Neuronal stem cell (in vitro differentiated cells): ENCODE results near the gene SPAG16.

Experiments
- DNase-seq: peaks from one replicate; pipeline ENCODE4 v3.0.0-alpha.2; 2013; ENCODE audit warnings: low spot score
- H2AFZ ChIP-seq: one replicate; pipeline ENCODE4 v1.6.1; 2013; ENCODE audit warnings: mild to moderate bottlenecking, low read length, inconsistent platforms
- H2AK5ac ChIP-seq: 2 replicates; pipeline ENCODE4 v1.6.1; 2013; ENCODE audit warnings: low read depth, mild to moderate bottlenecking, inconsistent platforms, low read length, moderate library complexity, mixed read lengths
- H2BK120ac ChIP-seq: 2 replicates; pipeline ENCODE4 v1.6.1; 2013; ENCODE audit warnings: low read depth, mild to moderate bottlenecking, inconsistent platforms, low read length, moderate library complexity, mixed read lengths
- H2BK12ac ChIP-seq: one replicate; pipeline ENCODE4 v1.6.1; 2013; ENCODE audit warnings: low read length, inconsistent platforms
- H2BK15ac ChIP-seq: 2 replicates; pipeline ENCODE4 v1.6.1; 2013; ENCODE audit warnings: mild to moderate bottlenecking, low read length, inconsistent platforms, mixed read lengths
- H2BK5ac ChIP-seq: one replicate; pipeline ENCODE4 v1.6.1; 2013; ENCODE audit warnings: inconsistent platforms, mild to moderate bottlenecking, low read length, moderate library complexity
- H3K14ac ChIP-seq: one replicate; pipeline ENCODE4 v1.6.1; 2013; ENCODE audit warnings: low read length, inconsistent platforms
- H3K18ac ChIP-seq: 2 replicates; pipeline ENCODE4 v1.6.1; 2013; ENCODE audit warnings: low read length, inconsistent platforms
- H3K23ac ChIP-seq: 2 replicates; pipeline ENCODE4 v1.6.1; 2013; ENCODE audit warnings: low read depth, mild to moderate bottlenecking, mixed read lengths, low read length, inconsistent platforms; ENCODE audit not compliant: poor library complexity
- H3K27ac ChIP-seq: replicated peaks from 3 replicates; pipeline ENCODE4 v1.5.1; 2013; ENCODE audit warnings: low read length, inconsistent platforms
- H3K27me3 ChIP-seq, 3 experiments: 2 replicates each; pipeline ENCODE4 v1.6.1; 2013; ENCODE audit warnings: low read length in 3 of 3, mild to moderate bottlenecking in 2 of 3, inconsistent platforms in 1 of 3, low read depth in 1 of 3, mixed read lengths in 1 of 3, moderate library complexity in 1 of 3; ENCODE audit not compliant: control insufficient read depth in 3 of 3, insufficient read depth in 3 of 3
- H3K36me3 ChIP-seq, 2 donors: replicated peaks in 1 of 2; 2 replicates each; pipeline ENCODE4 v1.6.1; 2013; ENCODE audit warnings: low read length in 2 of 2; ENCODE audit not compliant: control insufficient read depth in 2 of 2, insufficient read depth in 2 of 2
- H3K4ac ChIP-seq: 2 replicates; pipeline ENCODE4 v1.6.1; 2013; ENCODE audit warnings: inconsistent platforms, mild to moderate bottlenecking, low read length, moderate library complexity
- H3K4me1 ChIP-seq, 2 donors: 1 replicate in 1 of 2; 2 replicates in 1 of 2; pipeline ENCODE4 v1.6.1; 2013; ENCODE audit warnings: low read length in 2 of 2, low read depth in 1 of 2; ENCODE audit not compliant: control insufficient read depth in 2 of 2, insufficient read depth in 1 of 2
- H3K4me2 ChIP-seq: one replicate; pipeline ENCODE4 v1.6.1; 2013; ENCODE audit warnings: mild to moderate bottlenecking, low read length, inconsistent platforms; ENCODE audit not compliant: insufficient read depth, poor library complexity, severe bottlenecking
- H3K4me3 ChIP-seq, 2 donors: 2 replicates each; pipeline ENCODE4 v1.5.1; 2013; ENCODE audit warnings: low read length in 2 of 2, mild to moderate bottlenecking in 2 of 2, inconsistent platforms in 1 of 2, moderate library complexity in 1 of 2
- H3K79me1 ChIP-seq: one replicate; pipeline ENCODE4 v1.6.1; 2013; ENCODE audit warnings: low read depth, mild to moderate bottlenecking, inconsistent platforms, low read length, moderate library complexity
- H3K9ac ChIP-seq: one replicate; pipeline ENCODE4 v1.6.1; 2013; ENCODE audit warnings: mild to moderate bottlenecking, low read depth, low read length, inconsistent platforms; ENCODE audit not compliant: poor library complexity
- H3K9me3 ChIP-seq, 2 donors: replicated peaks in 1 of 2; 2 replicates each; pipeline versions ENCODE3 to v1.6.1; 2013; ENCODE audit warnings: low read length in 2 of 2, mild to moderate bottlenecking in 2 of 2, inconsistent platforms in 1 of 2, low read depth in 1 of 2, mixed read lengths in 1 of 2, moderate library complexity in 1 of 2; ENCODE audit not compliant: control insufficient read depth in 2 of 2, insufficient read depth in 1 of 2
- H4K8ac ChIP-seq: one replicate; pipeline ENCODE4 v1.6.1; 2013; ENCODE audit warnings: low read depth, mild to moderate bottlenecking, inconsistent platforms, low read length, moderate library complexity
- H4K91ac ChIP-seq: one replicate; pipeline ENCODE4 v1.6.1; 2013; ENCODE audit warnings: low read length, low read depth, mild to moderate bottlenecking, inconsistent platforms; ENCODE audit not compliant: poor library complexity
- WGBS, 2 donors: extraction: QIAGEN DNeasy Blood & Tissue Kit; methylation state at CpG; one replicate each; pipeline ENCODE4 v1.1.7; 2013; ENCODE audit warnings: missing lambda C conversion rate in 2 of 2, mixed read lengths in 1 of 2; ENCODE audit not compliant: insufficient read length in 2 of 2, insufficient replicate concordance in 1 of 2; ENCODE audit errors: extremely low coverage in 2 of 2; 5-methylcytosine and 5-hydroxymethylcytosine counted together

SPAG16 gene

DNA sequence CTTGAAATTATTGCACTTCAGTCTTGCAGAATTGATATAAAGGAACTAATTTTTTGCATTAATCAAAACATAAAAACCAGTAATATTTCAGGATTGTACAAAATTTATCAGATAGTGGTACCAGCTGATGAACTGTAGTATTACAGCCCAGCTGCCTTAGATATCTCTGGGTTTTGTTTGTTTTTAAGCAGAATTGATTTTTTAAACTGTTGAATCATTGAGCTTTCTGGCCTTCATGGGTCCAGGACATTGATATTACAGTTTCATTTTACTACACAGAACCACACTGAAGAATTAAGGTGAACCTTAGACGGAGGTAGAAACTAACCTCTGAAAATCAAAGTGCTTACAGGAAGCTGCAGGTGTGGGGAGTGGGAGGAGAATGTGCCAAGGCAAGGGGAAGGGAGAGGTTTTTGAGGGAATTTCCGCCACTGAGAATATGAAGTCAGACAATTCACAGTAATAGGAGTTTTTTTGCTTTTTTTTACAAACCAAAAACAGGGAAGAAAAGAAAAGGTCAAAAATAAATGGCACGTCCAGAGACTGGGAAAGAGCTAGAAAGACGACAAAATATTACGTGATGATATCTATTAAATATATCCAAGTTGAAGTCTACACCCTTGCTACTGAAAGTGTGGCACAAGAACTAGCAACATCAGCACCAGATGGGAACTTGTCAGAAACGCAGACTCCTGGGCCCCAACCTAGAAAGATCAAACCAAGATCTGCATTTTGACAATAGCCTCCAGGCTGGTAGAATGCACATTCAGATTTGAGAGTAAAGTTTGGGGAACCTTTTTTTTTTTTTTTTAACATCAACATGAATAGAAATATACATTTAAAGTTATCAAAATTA, 40.8 kb upstream of the SPAG16 start:
- H2BK15ac ChIP-seq: no peak overlapping the region
- no peak overlapping the region for H3K27ac ChIP-seq
- no peak overlapping the region for H3K14ac ChIP-seq
- no peak overlapping the region for H3K18ac ChIP-seq
- no peaks in the 10 kb centered on the region for H3K79me1 ChIP-seq
- no peak overlapping the region for H2AK5ac ChIP-seq
- WGBS, 2 donors: no CpG with 5 or more reads among the region's 6 CpGs
- no peak overlapping the region for H2BK5ac ChIP-seq
- H3K4me3 ChIP-seq: no peak overlapping the region
- no peak overlapping the region for H2AFZ ChIP-seq
- H2BK120ac ChIP-seq: no peak overlapping the region
- H3K23ac ChIP-seq: no peak overlapping the region
- H4K8ac ChIP-seq: no peak overlapping the region
- no peak overlapping the region for H4K91ac ChIP-seq
- H2BK12ac ChIP-seq: no peak overlapping the region
- no peak overlapping the region for H3K4me2 ChIP-seq
- H3K36me3 ChIP-seq: no peaks in the 10 kb centered on the region
- no peak for DNase-seq
- H3K9me3 ChIP-seq: no peaks in the 10 kb centered on the region
- H3K4ac ChIP-seq: no peak overlapping the region
- H3K27me3 ChIP-seq: no peaks in the 10 kb centered on the region
- H3K4me1 ChIP-seq: peaks cover 0 to 5% of the 10 kb centered on the region in 2 donors
- no peak overlapping the region for H3K9ac ChIP-seq

DNA sequence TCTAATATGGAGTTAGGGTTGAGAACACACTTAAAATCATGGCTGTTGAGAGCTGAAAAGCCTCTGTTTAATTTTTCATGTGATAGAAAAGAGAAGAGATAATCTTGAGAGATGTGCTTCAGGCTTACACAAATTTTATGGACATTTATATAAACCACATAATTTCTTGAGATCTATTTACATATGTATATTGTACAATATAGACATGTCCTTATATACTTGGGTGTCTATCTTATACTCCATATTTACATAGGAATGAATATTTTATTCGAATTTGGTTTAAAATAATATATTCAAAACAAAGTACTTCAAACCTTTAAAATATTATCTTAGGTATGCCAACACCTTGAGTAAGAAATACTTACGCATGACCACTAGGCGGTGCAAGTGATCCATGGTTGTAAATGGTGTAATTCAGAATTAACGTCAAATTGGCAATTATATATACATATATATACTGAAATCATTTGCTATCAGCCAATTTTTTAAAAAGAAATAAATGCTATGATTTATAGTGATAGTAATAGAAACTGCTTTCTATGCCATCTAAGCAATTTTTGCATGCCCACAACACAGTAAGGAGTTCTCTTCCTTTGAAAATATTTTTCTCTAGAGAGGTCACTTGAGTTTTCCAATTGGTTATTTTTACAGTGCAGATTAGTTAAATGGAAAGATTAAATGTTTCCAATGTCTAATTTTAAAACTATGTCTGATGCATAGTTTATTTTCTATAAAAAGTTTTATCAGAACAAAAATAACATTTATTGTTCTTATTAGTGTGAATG, 37.6 kb upstream of the SPAG16 start:
- peaks cover under 1 to 2% of the 10 kb centered on the region in 2 donors for H3K4me1 ChIP-seq
- DNase-seq: peak; percentile 47
- H3K4me3 ChIP-seq: no peak overlapping the region
- no peak overlapping the region for H3K9ac ChIP-seq
- H3K23ac ChIP-seq: no peak overlapping the region
- H3K18ac ChIP-seq: no peak overlapping the region
- H2AFZ ChIP-seq: no peak overlapping the region
- no peak overlapping the region for H2BK12ac ChIP-seq
- H3K27me3 ChIP-seq: no peaks in the 10 kb centered on the region
- no CpG with 5 or more reads among the region's 4 CpGs for WGBS, 2 donors
- H3K14ac ChIP-seq: no peak overlapping the region
- no peak overlapping the region for H2BK5ac ChIP-seq
- H2BK15ac ChIP-seq: no peak overlapping the region
- no peaks in the 10 kb centered on the region for H3K9me3 ChIP-seq
- H3K27ac ChIP-seq: no peak overlapping the region
- H2BK120ac ChIP-seq: no peak overlapping the region
- H4K91ac ChIP-seq: no peak overlapping the region
- no peak overlapping the region for H2AK5ac ChIP-seq
- H3K4me2 ChIP-seq: no peak overlapping the region
- no peaks in the 10 kb centered on the region for H3K79me1 ChIP-seq
- no peak overlapping the region for H3K4ac ChIP-seq
- no peaks in the 10 kb centered on the region for H3K36me3 ChIP-seq
- H4K8ac ChIP-seq: no peak overlapping the region

DNA sequence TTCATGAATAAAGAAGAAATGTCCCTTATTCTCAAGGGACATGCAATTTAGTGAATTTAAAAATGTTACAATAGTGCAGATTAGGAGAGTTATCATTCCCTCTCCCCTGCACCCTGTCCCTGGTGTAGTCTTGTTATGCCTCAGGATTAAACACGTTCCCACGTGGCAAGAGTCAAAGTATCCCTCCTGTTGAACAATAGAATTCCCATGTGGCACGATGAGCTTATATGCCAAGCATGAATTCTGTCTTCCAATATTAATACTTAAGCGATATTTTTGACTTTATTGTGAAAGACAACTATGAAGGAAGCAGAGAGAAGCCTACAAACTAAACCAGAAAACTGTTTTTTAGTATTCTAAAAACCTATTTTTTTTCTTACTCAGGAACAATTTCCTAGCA, 36.7 kb upstream of the SPAG16 start:
- Histone ChIP-seq H2BK120ac (no peak overlapping the region), H3K4ac (no peak overlapping the region), H3K18ac (no peak overlapping the region), H4K91ac (no peak overlapping the region), H3K79me1 (no peaks in the 10 kb centered on the region), H2BK5ac (no peak overlapping the region), H2AK5ac (no peak overlapping the region), H4K8ac (no peak overlapping the region), H3K9ac (no peak overlapping the region), H3K27ac (no peak overlapping the region), H3K14ac (no peak overlapping the region), H3K27me3 (no peaks in the 10 kb centered on the region), H3K23ac (no peak overlapping the region), H3K36me3 (no peaks in the 10 kb centered on the region), H2AFZ (no peak overlapping the region), H3K4me2 (no peak overlapping the region), H3K9me3 (no peaks in the 10 kb centered on the region), H2BK12ac (no peak overlapping the region), H3K4me1 (peaks cover 1 to 4% of the 10 kb centered on the region in 2 donors), H3K4me3 (no peak overlapping the region), H2BK15ac (no peak overlapping the region)
- no CpG with 5 or more reads among the region's 4 CpGs for WGBS, 2 donors
- no peak for DNase-seq

DNA sequence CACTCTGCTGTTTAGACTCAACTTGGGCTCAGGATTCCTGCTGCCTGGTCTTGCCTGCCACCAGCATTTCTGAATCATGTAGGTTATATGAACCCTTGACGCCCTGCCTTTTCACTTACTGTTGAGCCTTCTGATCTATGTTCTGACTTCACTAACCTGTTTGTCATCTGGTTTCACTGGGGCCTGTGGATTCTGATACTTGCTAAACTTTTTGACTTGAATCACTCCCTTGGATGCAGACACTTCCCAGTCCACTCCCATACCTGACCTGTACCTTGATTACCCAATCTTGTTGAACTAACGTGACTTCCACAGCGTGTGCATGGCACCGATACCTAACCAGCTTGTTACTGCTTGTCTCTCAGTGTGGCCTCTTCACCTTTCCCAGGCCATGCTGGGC, 35.6 kb upstream of the SPAG16 start:
- Histone ChIP-seq H3K27me3 (no peaks in the 10 kb centered on the region), H3K14ac (no peak overlapping the region), H2BK5ac (no peak overlapping the region), H3K23ac (no peak overlapping the region), H3K9ac (no peak overlapping the region), H2AFZ (no peak overlapping the region), H2BK120ac (no peak overlapping the region), H2BK12ac (no peak overlapping the region), H3K9me3 (no peaks in the 10 kb centered on the region), H3K4ac (no peak overlapping the region), H3K27ac (no peak overlapping the region), H3K4me2 (no peak overlapping the region), H4K8ac (no peak overlapping the region), H2BK15ac (no peak overlapping the region), H2AK5ac (no peak overlapping the region), H4K91ac (no peak overlapping the region), H3K4me3 (no peak overlapping the region), H3K36me3 (no peaks in the 10 kb centered on the region), H3K4me1 (peaks cover under 1 to 4% of the 10 kb centered on the region in 2 donors), H3K18ac (peak overlapping the region; percentile 15), H3K79me1 (no peaks in the 10 kb centered on the region)
- no CpG with 5 or more reads among the region's 4 CpGs for WGBS, 2 donors
- no peak for DNase-seq
